T-cell (primary cell): ENCODE measurements around the gene CACNB1. TPM values are rescaled to one million over a fixed set of nuclear protein-coding genes. Genes with fewer than 3 reads are reported as not detected.

Experiments used
- ATAC-seq, 4 experiments: fragments of 200-7000 bp in 3 of 4; fragments of 150-1000 bp in 1 of 4; cut with Tn5 transposase; replicated peaks in 1 of 4; 1 replicate in 3 of 4; 2 replicates in 1 of 4; pipeline ENCODE4 v1.10.0; 2021; ENCODE audit warnings: moderate library complexity in 3 of 4, mild to moderate bottlenecking in 2 of 4, moderate number of reproducible peaks in 1 of 4
- CTCF ChIA-PET, 2 donors: fragments of 300-600 bp; sonication (Branson Sonifier 250); formaldehyde crosslinking; loops; one replicate each; lab custom pipeline; 2022; ENCODE audit warnings: antibody characterized with exemption in 2 of 2; lab: Charles Lee
- POLR2A ChIA-PET, 2 donors: fragments of 300-600 bp; sonication (Branson Sonifier 250); formaldehyde crosslinking; loops; one replicate each; lab custom pipeline; 2022; ENCODE audit warnings: antibody characterized with exemption in 2 of 2; lab: Charles Lee
- DNase-seq, 35 experiments: peaks; one replicate each; pipeline versions ENCODE4 v3.0.0 to v3.0.0-alpha.2; 2013 to 2023
- H3K27ac ChIP-seq: one replicate; pipeline ENCODE4 v1.5.1; 2013; ENCODE audit warnings: low read length
- H3K27me3 ChIP-seq, 2 experiments: replicated peaks in 1 of 2; 1 replicate in 1 of 2; 2 replicates in 1 of 2; pipeline versions ENCODE4 v1.6.1 to v1.7.0; 2013; ENCODE audit warnings: low read length in 1 of 2, mixed read lengths in 1 of 2; ENCODE audit not compliant: control insufficient read depth in 2 of 2, insufficient read depth in 2 of 2; ENCODE audit errors: extremely low read depth in 1 of 2
- H3K36me3 ChIP-seq, 2 donors: 1 replicate in 1 of 2; 2 replicates in 1 of 2; pipeline versions ENCODE4 v1.6.1 to v1.7.0; 2013; ENCODE audit warnings: low read length in 1 of 2; ENCODE audit not compliant: control insufficient read depth in 2 of 2, insufficient read depth in 1 of 2; ENCODE audit errors: extremely low read depth in 1 of 2
- H3K4me1 ChIP-seq, 2 experiments: 1 replicate in 1 of 2; 2 replicates in 1 of 2; pipeline versions ENCODE4 v1.6.1 to v1.7.0; 2013; ENCODE audit warnings: low read length in 2 of 2, mixed read lengths in 1 of 2; ENCODE audit not compliant: insufficient read depth in 2 of 2, control insufficient read depth in 1 of 2; ENCODE audit errors: extremely low read depth in 1 of 2
- H3K4me3 ChIP-seq, 2 donors: 1 replicate in 1 of 2; 2 replicates in 1 of 2; pipeline versions ENCODE4 v1.5.1 to v1.7.0; 2013; ENCODE audit warnings: mild to moderate bottlenecking in 2 of 2, low read length in 1 of 2, moderate library complexity in 1 of 2; ENCODE audit not compliant: control insufficient read depth in 1 of 2; ENCODE audit errors: extremely low read depth in 1 of 2
- H3K9me3 ChIP-seq: 2 replicates; pipeline ENCODE4 v1.7.0; 2013
- H3K27ac Mint-ChIP-seq, 2 donors: one replicate each; pipeline ENCODE4 v1.8.0; 2020 to 2021; ENCODE audit warnings: mild to moderate bottlenecking in 2 of 2, mixed read lengths in 2 of 2
- H3K27me3 Mint-ChIP-seq, 2 donors: one replicate each; pipeline ENCODE4 v1.8.0; 2021 to 2022; ENCODE audit warnings: mixed read lengths in 2 of 2
- H3K36me3 Mint-ChIP-seq: one replicate; pipeline ENCODE4 v1.8.0; 2021; ENCODE audit warnings: mixed read lengths
- H3K4me1 Mint-ChIP-seq, 3 donors: one replicate each; pipeline ENCODE4 v1.8.0; 2020 to 2022; ENCODE audit warnings: mixed read lengths in 3 of 3, mild to moderate bottlenecking in 1 of 3
- H3K4me3 Mint-ChIP-seq, 3 donors: one replicate each; pipeline ENCODE4 v1.8.0; 2020 to 2022; ENCODE audit warnings: mild to moderate bottlenecking in 3 of 3, mixed read lengths in 3 of 3, moderate library complexity in 3 of 3
- H3K9me3 Mint-ChIP-seq, 3 donors: one replicate each; pipeline ENCODE4 v1.8.0; 2020 to 2022; ENCODE audit warnings: mixed read lengths in 3 of 3
- WGBS: methylation state at CpG from one replicate; pipeline ENCODE4 v1.1.5; 2013; ENCODE audit warnings: missing lambda C conversion rate; ENCODE audit not compliant: insufficient coverage; 5-methylcytosine and 5-hydroxymethylcytosine counted together
- total RNA-seq, 35 experiments: library from RNA in 6 of 35; stranded (reverse) in 6 of 35; fragments of 120-200 nt in 1 of 35; gene quantifications; one replicate each; pipeline versions ENCODE4 v1.2.1 to v1.2.4 and lab custom pipeline; 2013 to 2026

CACNB1 gene
- total RNA-seq, 5 donors from 2014 or later (not counting 1 experiment from before 2014, with no cell fraction given) = 10.8 to 23.2 (median 21.4) TPM

DNA sequence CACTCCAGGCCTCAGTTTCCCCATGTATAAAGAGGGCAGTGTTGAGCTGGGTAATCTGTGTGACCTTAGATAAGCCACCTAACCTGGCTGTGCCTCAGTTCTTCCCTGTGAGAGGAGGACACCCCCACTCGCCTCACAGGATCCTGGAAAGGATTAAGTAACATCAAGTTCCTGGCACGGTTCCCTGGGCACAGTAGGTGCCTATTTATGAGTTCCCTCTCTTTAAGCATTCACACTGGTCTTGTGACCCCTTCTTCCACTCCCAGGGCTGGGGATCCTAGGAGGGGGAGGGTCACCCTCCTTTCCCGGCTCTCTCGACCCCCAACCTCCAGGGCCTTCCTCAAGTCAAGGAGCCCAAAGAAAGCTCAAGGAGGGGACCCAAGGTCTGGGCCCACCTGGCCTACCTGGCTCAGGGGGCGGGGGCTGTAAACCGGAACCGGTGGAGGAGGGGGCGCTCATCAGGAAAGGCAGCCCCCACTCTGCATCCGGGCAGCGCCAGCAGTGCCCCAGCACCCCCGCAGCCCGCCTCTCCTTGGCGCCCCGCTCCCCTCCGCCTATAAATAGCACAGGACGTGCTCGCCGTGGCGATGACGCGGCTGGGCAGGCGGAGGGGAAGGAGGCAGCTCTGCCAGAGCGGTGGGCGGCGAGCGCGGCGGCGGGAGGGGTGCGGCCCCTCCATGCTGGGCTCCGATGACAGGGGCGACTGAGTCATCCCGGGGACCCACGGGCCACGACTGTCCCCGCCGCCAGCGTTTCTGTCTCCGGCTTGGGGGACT lies 12.0 kb upstream of the CACNB1 start:
- DNase-seq = peak; percentile 34 to 75 (median 61)
- Histone ChIP-seq H3K27ac (peak overlapping the region; percentile 71), H3K36me3 (peaks cover 0 to 11% of the 10 kb centered on the region in 2 donors), H3K27me3 (peaks cover 0 to 32% of the 10 kb centered on the region in 2 experiments), H3K9me3 (no peaks in the 10 kb centered on the region), H3K4me1 (peaks cover 11 to 34% of the 10 kb centered on the region in 2 experiments), H3K4me3 (peak overlapping the region; percentile 53 to 59)
- 1% methylated on average over 30 of the region's 39 CpGs for WGBS
- peak overlapping the region; percentile 28 to 39 for H3K27ac Mint-ChIP-seq
- peaks cover 26 to 37% (median 27%) of the 10 kb centered on the region in 3 donors for H3K4me1 Mint-ChIP-seq
- ChIA-PET CTCF (interaction anchor here (0.9 to 5.6 kb wide), 5 partner anchors 26 to 35 kb away, joined by 3 to 48 read pairs (median 5); no protein-coding TSS in a partner anchor), POLR2A (interaction anchor here in 1 of 2 donors (0.5 kb wide), 1 partner anchor 452 kb away, joined by 4 read pairs; no protein-coding TSS in a partner anchor)
- ATAC-seq = peak; percentile 68 to 76 (median 74)
- H3K4me3 Mint-ChIP-seq = peak overlapping the region in 2 of 3 donors; percentile 37 to 67
- peaks cover 6% of the 10 kb centered on the region for H3K36me3 Mint-ChIP-seq
- H3K27me3 Mint-ChIP-seq = peaks cover 0 to 11% of the 10 kb centered on the region in 2 donors
- H3K9me3 Mint-ChIP-seq = no peaks in the 10 kb centered on the region

- 46% methylated on average over 6 of the region's 8 CpGs for WGBS
- Histone ChIP-seq H3K4me3 (no peak overlapping the region), H3K27ac (peak overlapping the region; percentile 71), H3K9me3 (no peaks in the 10 kb centered on the region), H3K27me3 (peaks cover 0 to 26% of the 10 kb centered on the region in 2 experiments), H3K4me1 (peaks cover 11 to 34% of the 10 kb centered on the region in 2 experiments), H3K36me3 (peaks cover 0 to 17% of the 10 kb centered on the region in 2 donors)
- ChIA-PET CTCF (interaction anchor here (0.9 to 5.6 kb wide), 6 partner anchors 27 to 36 kb away, joined by 3 to 48 read pairs (median 5); no protein-coding TSS in a partner anchor), POLR2A (interaction anchor here in 1 of 2 donors (0.5 kb wide), 1 partner anchor 451 kb away, joined by 4 read pairs; no protein-coding TSS in a partner anchor)
- Mint-ChIP-seq H3K4me3 (peak overlapping the region in 1 of 3 donors; percentile 67), H3K4me1 (peaks cover 26 to 39% (median 30%) of the 10 kb centered on the region in 3 donors), H3K27me3 (peaks cover 0 to 9% of the 10 kb centered on the region in 2 donors), H3K36me3 (peaks cover 12% of the 10 kb centered on the region), H3K9me3 (no peaks in the 10 kb centered on the region), H3K27ac (peak overlapping the region; percentile 39 to 44)
- ATAC-seq (peak in 1 of 4 experiments; percentile 22), DNase-seq (peak in 8 of 35 experiments; percentile 7 to 46 (median 27))
Measured at GRCh38 chr17:39208893-39209292, 11.4 kb upstream of the CACNB1 start.

DNA sequence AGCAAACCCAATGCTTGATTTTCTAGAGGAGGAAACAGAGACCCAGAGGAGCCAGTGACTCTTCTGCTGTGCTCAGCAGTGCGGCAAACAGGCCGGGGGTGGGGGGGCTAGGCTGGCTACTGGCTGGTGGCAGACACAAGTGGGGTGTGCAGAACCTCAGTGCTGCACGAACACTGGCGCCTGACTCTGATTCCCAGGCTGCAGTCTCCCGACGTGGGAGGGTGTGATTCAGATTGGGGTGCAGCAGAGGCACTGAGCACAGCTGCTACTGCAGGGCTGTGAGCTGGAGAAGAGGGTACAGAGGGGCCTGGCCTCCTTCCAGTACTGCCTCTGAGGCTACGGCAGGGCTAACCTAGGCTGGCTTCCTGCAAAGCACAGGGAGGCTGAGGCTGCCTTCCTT lies 10.7 kb upstream of the CACNB1 start:
- POLR2A ChIA-PET = no interaction called here
- Mint-ChIP-seq H3K4me3 (peak overlapping the region in 1 of 3 donors; percentile 67), H3K27ac (peak overlapping the region in 1 of 2 donors; percentile 22), H3K27me3 (peaks cover 0 to 9% of the 10 kb centered on the region in 2 donors), H3K36me3 (peaks cover 18% of the 10 kb centered on the region), H3K9me3 (no peaks in the 10 kb centered on the region), H3K4me1 (peaks cover 26 to 40% (median 32%) of the 10 kb centered on the region in 3 donors)
- Histone ChIP-seq H3K36me3 (peaks cover 0 to 24% of the 10 kb centered on the region in 2 donors), H3K27ac (no peak overlapping the region), H3K4me1 (peaks cover 11 to 34% of the 10 kb centered on the region in 2 experiments), H3K9me3 (no peaks in the 10 kb centered on the region), H3K27me3 (peaks cover 0 to 20% of the 10 kb centered on the region in 2 experiments), H3K4me3 (no peak overlapping the region)
- peak in 3 of 4 experiments; percentile 15 to 28 (median 25) for ATAC-seq
- DNase-seq = peak in 3 of 35 experiments; percentile 19 to 33 (median 24)
- CTCF ChIA-PET = interaction anchor here (1.3 to 5.6 kb wide), 4 partner anchors 28 to 36 kb away, joined by 5 to 51 read pairs (median 34); no protein-coding TSS in a partner anchor
- 33% methylated on average over 7 of the region's 7 CpGs for WGBS

- CTCF ChIA-PET = interaction anchor here in 1 of 2 donors (0.7 to 5.6 kb wide), 3 partner anchors 33 to 142 kb away, joined by 3 to 51 read pairs (median 48); no protein-coding TSS in a partner anchor
- peaks cover 38% of the 10 kb centered on the region for H3K36me3 Mint-ChIP-seq
Measured at GRCh38 chr17:39205112-39205526, 7.7 kb upstream of the CACNB1 start.

GRCh38 chr17:39204245-39204644 lies 6.8 kb upstream of the CACNB1 start:
- no peak overlapping the region for H3K4me3 ChIP-seq
- no peak for DNase-seq
- H3K27me3 ChIP-seq = peaks cover 0 to under 1% of the 10 kb centered on the region in 2 experiments
- H3K27me3 Mint-ChIP-seq = no peaks in the 10 kb centered on the region
- POLR2A ChIA-PET = no interaction called here
- peaks cover 51 to 67% (median 56%) of the 10 kb centered on the region in 3 donors for H3K4me1 Mint-ChIP-seq
- no peak overlapping the region for H3K4me3 Mint-ChIP-seq
- peaks cover 40% of the 10 kb centered on the region for H3K36me3 Mint-ChIP-seq
- H3K9me3 Mint-ChIP-seq = no peaks in the 10 kb centered on the region
- 100% methylated on average over 6 of the region's 8 CpGs for WGBS
- ATAC-seq = no peak
- H3K27ac ChIP-seq = no peak overlapping the region
- H3K27ac Mint-ChIP-seq = peak overlapping the region in 1 of 2 donors; percentile 36
- H3K4me1 ChIP-seq = peaks cover 11 to 50% of the 10 kb centered on the region in 2 experiments
- CTCF ChIA-PET = interaction anchor here in 1 of 2 donors (1.2 kb wide), 1 partner anchor 40 kb away, joined by 3 read pairs; no protein-coding TSS in a partner anchor
- no peaks in the 10 kb centered on the region for H3K9me3 ChIP-seq
- H3K36me3 ChIP-seq = peaks cover 0 to 46% of the 10 kb centered on the region in 2 donors

More at GRCh38 chr17:39205112-39205526, 7.7 kb upstream of the CACNB1 start:
- Histone ChIP-seq H3K27me3 (peaks cover 0 to 7% of the 10 kb centered on the region in 2 experiments), H3K9me3 (no peaks in the 10 kb centered on the region), H3K36me3 (peaks cover 0 to 46% of the 10 kb centered on the region in 2 donors), H3K27ac (no peak overlapping the region), H3K4me1 (peaks cover 15 to 53% of the 10 kb centered on the region in 2 experiments), H3K4me3 (no peak overlapping the region)
- Mint-ChIP-seq H3K27me3 (peaks cover 0 to under 1% of the 10 kb centered on the region in 2 donors), H3K9me3 (no peaks in the 10 kb centered on the region), H3K27ac (no peak overlapping the region), H3K4me1 (peaks cover 48 to 64% (median 53%) of the 10 kb centered on the region in 3 donors), H3K4me3 (no peak overlapping the region)
- no peak for DNase-seq
- POLR2A ChIA-PET = interaction anchor here in 1 of 2 donors (0.6 to 0.7 kb wide), 2 partner anchors 8 to 27 kb away, joined by 4 to 5 read pairs; no protein-coding TSS in a partner anchor
- no peak for ATAC-seq
- WGBS = 83% methylated on average over 2 of the region's 3 CpGs
